GM21619 (cell line): ENCODE data around the gene OTUD4.

ENCODE experiments used
- ATAC-seq: cut with Tn5 transposase; IDR thresholded peaks from one replicate; pipeline ENCODE4 v1.9.1; 2021; ENCODE audit not compliant: unreplicated experiment

OTUD4 gene

GRCh38 chr4:145130130-145130529 lies 50.3 kb downstream of the OTUD4 start:
- ATAC-seq: no peak

GRCh38 chr4:145125396-145125795 lies 55.0 kb downstream of the OTUD4 start:
- ATAC-seq: no peak

- no peak for ATAC-seq
Observed at GRCh38 chr4:145108128-145108527, 72.3 kb downstream of the OTUD4 start.

GRCh38 chr4:145107126-145107525 lies 73.3 kb downstream of the OTUD4 start:
- ATAC-seq: no peak

GRCh38 chr4:145103496-145103895 lies 76.9 kb downstream of the OTUD4 start:
- no peak for ATAC-seq

- no peak for ATAC-seq
Observed at GRCh38 chr4:145102619-145103018, 77.8 kb downstream of the OTUD4 start.

- no peak for ATAC-seq
Observed at GRCh38 chr4:145101091-145101490, 79.3 kb downstream of the OTUD4 start.

GRCh38 chr4:145099653-145100052 lies 80.7 kb downstream of the OTUD4 start:
- no peak for ATAC-seq

- peak; percentile 12 for ATAC-seq
Observed at GRCh38 chr4:145098675-145099037, 81.7 kb downstream of the OTUD4 start.

- peak; percentile 80 for ATAC-seq
Observed at GRCh38 chr4:145097821-145098674, 82.3 kb downstream of the OTUD4 start, which contains the start of the genes ABCE1 and ANAPC10. Gene ABCE1 (plus strand): TSS chr4:145098311. CDS start chr4:145104413, 6,102 bp downstream. Gene ANAPC10 (minus strand): TSS chr4:145098196. CDS start chr4:145096099, 2,097 bp downstream.

- no peak for ATAC-seq
Observed at GRCh38 chr4:145097331-145097820, 83.0 kb downstream of the OTUD4 start.

- ATAC-seq: no peak
Observed at GRCh38 chr4:145093638-145094037, 86.8 kb downstream of the OTUD4 start.

GRCh38 chr4:145090380-145090779 lies 90.0 kb downstream of the OTUD4 start:
- no peak for ATAC-seq

GRCh38 chr4:145083891-145084605 lies 96.3 kb downstream of the OTUD4 start:
- no peak for ATAC-seq
